GM18520 (cell line): ENCODE results near the gene ASPN.
"Not testable (repeated sequence)": the region's sequence is repeated elsewhere in the genome, so short reads cannot be mapped to it uniquely, and the experiment has no call there.

Experiments used
- ATAC-seq: cut with Tn5 transposase; IDR thresholded peaks from one replicate; pipeline ENCODE4 v1.9.1; 2021; ENCODE audit not compliant: unreplicated experiment

Gene ASPN

GRCh38 chr9:92422611-92423338, 59.5 kb downstream of the ASPN start:
- ATAC-seq: no peak

GRCh38 chr9:92414566-92414965, 67.7 kb downstream of the ASPN start:
- ATAC-seq: no peak

GRCh38 chr9:92411157-92411556, 71.1 kb downstream of the ASPN start:
- ATAC-seq: not testable (repeated sequence)

GRCh38 chr9:92408747-92409478, 73.4 kb downstream of the ASPN start:
- no peak for ATAC-seq

GRCh38 chr9:92407818-92408217, 74.5 kb downstream of the ASPN start:
- ATAC-seq: no peak

GRCh38 chr9:92406477-92406876, 75.8 kb downstream of the ASPN start:
- peak; percentile 60 for ATAC-seq
